ENCODE data around the gene RGCC.

The RGCC gene

GRCh38 chr13:41454170-41454569, 3.2 kb upstream of the RGCC start:
- no peak for ATAC-seq

GRCh38 chr13:41455725-41456419, 1.5 kb upstream of the RGCC start:
- ATAC-seq: no peak

GRCh38 chr13:41457589-41458186, 338 bp downstream of the RGCC start:
- ATAC-seq: peak; percentile 1 to 8

- ATAC-seq: peak; percentile 11 to 12
Observed at GRCh38 chr13:41458187-41458760, 924 bp downstream of the RGCC start.

- ATAC-seq: no peak
Observed at GRCh38 chr13:41458761-41459431, 1.5 kb downstream of the RGCC start.

- no peak for ATAC-seq
Observed at GRCh38 chr13:41459432-41460073, 2.2 kb downstream of the RGCC start.

- ATAC-seq: no peak
Observed at GRCh38 chr13:41460074-41460465, 2.7 kb downstream of the RGCC start.

GRCh38 chr13:41460930-41461329, 3.6 kb downstream of the RGCC start:
- no peak for ATAC-seq

- no peak for ATAC-seq
Observed at GRCh38 chr13:41461527-41462139, 4.3 kb downstream of the RGCC start.

GRCh38 chr13:41462427-41462826, 5.1 kb downstream of the RGCC start:
- ATAC-seq: no peak

- ATAC-seq: no peak
Observed at GRCh38 chr13:41463838-41464602, 6.7 kb downstream of the RGCC start.

GRCh38 chr13:41465241-41465847, 8.0 kb downstream of the RGCC start:
- peak; percentile 92 for ATAC-seq

GRCh38 chr13:41465898-41466320, 8.6 kb downstream of the RGCC start:
- no peak for ATAC-seq

- ATAC-seq: no peak
Observed at GRCh38 chr13:41467425-41467945, 10.1 kb downstream of the RGCC start.

GRCh38 chr13:41468631-41469030, 11.3 kb downstream of the RGCC start:
- ATAC-seq: no peak

GRCh38 chr13:41470196-41470595, 12.8 kb downstream of the RGCC start:
- ATAC-seq: peak; percentile 81 to 83

- no peak for ATAC-seq
Observed at GRCh38 chr13:41471785-41472184, 14.4 kb downstream of the RGCC start.

- no peak for ATAC-seq
Observed at GRCh38 chr13:41487222-41487621, 29.9 kb downstream of the RGCC start.

- ATAC-seq: no peak
Observed at GRCh38 chr13:41488124-41488523, 30.8 kb downstream of the RGCC start.

GRCh38 chr13:41490371-41491015, 33.1 kb downstream of the RGCC start:
- ATAC-seq: no peak

GRCh38 chr13:41491436-41491835, 34.1 kb downstream of the RGCC start:
- no peak for ATAC-seq

Measured in activated CD4-positive, CD25-positive, alpha-beta regulatory T cell treated with anti-CD3 and anti-CD28 coated beads, Interleukin-2, amount 50 U/mL, for 24 hours (primary cell).